ENCODE results near the gene DHX35.

The DHX35 gene

GRCh38 chr20:39069976-39070375 is 107.8 kb downstream of the DHX35 start:
- DNase-seq: no peak

- no peak for DNase-seq
Measured at GRCh38 chr20:39070484-39071231, 108.5 kb downstream of the DHX35 start.

- DNase-seq: no peak
Measured at GRCh38 chr20:39072132-39072531, 110.0 kb downstream of the DHX35 start.

- DNase-seq: no peak
Measured at GRCh38 chr20:39072653-39073052, 110.5 kb downstream of the DHX35 start.

GRCh38 chr20:39075731-39076130 is 113.6 kb downstream of the DHX35 start:
- no peak for DNase-seq

- DNase-seq: no peak
Measured at GRCh38 chr20:39076958-39077357, 114.8 kb downstream of the DHX35 start.

GRCh38 chr20:39080326-39080725 is 118.2 kb downstream of the DHX35 start:
- no peak for DNase-seq

- peak; percentile 89 for DNase-seq
Measured at GRCh38 chr20:39081255-39081654, 119.1 kb downstream of the DHX35 start.

- DNase-seq: no peak
Measured at GRCh38 chr20:39082622-39083398, 120.7 kb downstream of the DHX35 start.

GRCh38 chr20:39083761-39084160 is 121.6 kb downstream of the DHX35 start:
- no peak for DNase-seq

GRCh38 chr20:39089029-39089428 is 126.9 kb downstream of the DHX35 start:
- no peak for DNase-seq
